ENCODE measurements around the gene FOS. TPM values are rescaled to one million over a fixed set of nuclear protein-coding genes. Genes with fewer than 3 reads are reported as not detected.
A peak's percentile ranks its signal among the peaks of the same experiment; 100 is the strongest.

The FOS gene
- total RNA-seq, 1 experiment from 2014 or later: 31.6 TPM

- DNase-seq (ENCODE audit: low read depth): no peak
Observed at GRCh38 chr14:75250800-75251199, 27.8 kb upstream of the FOS start.

GRCh38 chr14:75252254-75252837 lies 26.3 kb upstream of the FOS start:
- DNase-seq (ENCODE audit: low read depth): no peak

GRCh38 chr14:75254381-75254822 lies 24.2 kb upstream of the FOS start:
- no peak for DNase-seq (ENCODE audit: low read depth)

- no peak for DNase-seq (ENCODE audit: low read depth)
Observed at GRCh38 chr14:75254901-75255584, 23.6 kb upstream of the FOS start.

- peak; percentile 18 for DNase-seq (ENCODE audit: low read depth)
Observed at GRCh38 chr14:75258079-75258802, 20.4 kb upstream of the FOS start.

GRCh38 chr14:75258803-75259509 lies 19.7 kb upstream of the FOS start:
- peak; percentile 99 for DNase-seq (ENCODE audit: low read depth)

- DNase-seq (ENCODE audit: low read depth): no peak
Observed at GRCh38 chr14:75259510-75259855, 19.1 kb upstream of the FOS start.

- peak; percentile 69 for DNase-seq (ENCODE audit: low read depth)
Observed at GRCh38 chr14:75260025-75260763, 18.4 kb upstream of the FOS start.

- no peak for DNase-seq (ENCODE audit: low read depth)
Observed at GRCh38 chr14:75261820-75262219, 16.8 kb upstream of the FOS start.

- DNase-seq (ENCODE audit: low read depth): no peak
Observed at GRCh38 chr14:75262641-75263040, 16.0 kb upstream of the FOS start.

- no peak for DNase-seq (ENCODE audit: low read depth)
Observed at GRCh38 chr14:75264036-75264435, 14.6 kb upstream of the FOS start.

GRCh38 chr14:75267141-75267721 lies 11.4 kb upstream of the FOS start:
- DNase-seq (ENCODE audit: low read depth): peak; percentile 36

GRCh38 chr14:75268633-75269550 lies 9.7 kb upstream of the FOS start:
- DNase-seq (ENCODE audit: low read depth): no peak

GRCh38 chr14:75271514-75271913 lies 7.1 kb upstream of the FOS start:
- no peak for DNase-seq (ENCODE audit: low read depth)

GRCh38 chr14:75273272-75274049 lies 5.2 kb upstream of the FOS start:
- DNase-seq (ENCODE audit: low read depth): peak; percentile 69

- DNase-seq (ENCODE audit: low read depth): no peak
Observed at GRCh38 chr14:75274050-75274898, 4.4 kb upstream of the FOS start.

- DNase-seq (ENCODE audit: low read depth): no peak
Observed at GRCh38 chr14:75274899-75275569, 3.6 kb upstream of the FOS start.

GRCh38 chr14:75275598-75275997 lies 3.0 kb upstream of the FOS start:
- DNase-seq (ENCODE audit: low read depth): no peak
